ENCODE data around the gene SLC27A5. TPM values are rescaled to one million over a fixed set of nuclear protein-coding genes. Genes with fewer than 3 reads are reported as not detected.

SLC27A5 gene
- total RNA-seq, 4 donors from 2014 or later, result 2.6 to 7.4 (median 5.5) TPM

DNA sequence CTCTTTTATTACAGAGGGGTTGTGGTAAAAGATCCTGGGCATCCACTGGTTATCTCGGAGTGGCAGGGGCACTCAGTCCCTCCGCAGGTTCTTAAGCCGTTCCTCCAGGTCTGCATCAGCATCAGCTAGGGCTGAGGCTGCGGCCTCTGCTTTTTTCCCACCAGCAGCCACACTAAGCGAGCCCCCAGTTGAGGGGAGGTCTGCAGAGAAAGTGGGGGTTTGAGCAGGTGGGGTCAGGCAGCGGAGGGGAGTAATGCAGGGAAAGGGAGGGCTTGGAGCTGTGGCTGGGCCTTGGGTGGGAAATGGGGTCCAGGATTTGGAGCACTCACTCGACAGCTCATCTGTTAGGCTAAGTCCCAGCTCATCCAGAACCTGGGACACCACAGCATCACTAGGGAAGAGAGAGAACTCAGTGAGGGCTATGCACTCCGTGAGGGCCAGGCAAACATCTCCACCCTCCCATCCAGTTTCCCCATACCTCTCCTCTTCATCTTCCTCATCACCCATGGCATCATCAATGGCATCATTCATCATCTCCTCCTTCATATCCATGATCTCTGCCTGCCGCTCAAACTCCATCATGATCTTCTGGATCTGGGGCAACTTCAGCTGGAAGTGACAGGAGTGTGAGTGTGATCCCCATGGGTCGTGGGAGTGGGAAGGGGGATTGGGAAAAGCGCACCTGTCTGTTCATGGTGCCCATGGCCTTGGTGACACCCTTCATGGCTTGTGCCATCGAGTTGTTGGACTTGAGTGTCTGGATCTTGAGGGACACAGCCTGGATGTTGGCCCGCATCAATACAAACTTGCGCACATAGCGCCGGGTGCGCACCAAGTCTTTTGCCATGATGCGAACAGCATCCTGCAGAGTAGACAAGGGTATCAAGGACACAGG is 40.0 kb upstream of the SLC27A5 start:
- Histone ChIP-seq H3K27ac (no peak overlapping the region), H3K4me1 (peaks cover 7 to 66% (median 32%) of the 10 kb centered on the region in 3 donors), H3K36me3 (peaks cover 9 to 81% of the 10 kb centered on the region in 2 donors), H3K27me3 (no peaks in the 10 kb centered on the region), H3K9me3 (no peaks in the 10 kb centered on the region), H3K4me3 (no peak overlapping the region)
- TF ChIP-seq POLR2AphosphoS5 (IDR thresholded peaks at IDR 0.05) (no peak), POLR2A (IDR thresholded peaks at IDR 0.05) (no peak), EP300 (IDR thresholded peaks at IDR 0.05) (no peak)
- TF ChIP-seq, protein P1, sequence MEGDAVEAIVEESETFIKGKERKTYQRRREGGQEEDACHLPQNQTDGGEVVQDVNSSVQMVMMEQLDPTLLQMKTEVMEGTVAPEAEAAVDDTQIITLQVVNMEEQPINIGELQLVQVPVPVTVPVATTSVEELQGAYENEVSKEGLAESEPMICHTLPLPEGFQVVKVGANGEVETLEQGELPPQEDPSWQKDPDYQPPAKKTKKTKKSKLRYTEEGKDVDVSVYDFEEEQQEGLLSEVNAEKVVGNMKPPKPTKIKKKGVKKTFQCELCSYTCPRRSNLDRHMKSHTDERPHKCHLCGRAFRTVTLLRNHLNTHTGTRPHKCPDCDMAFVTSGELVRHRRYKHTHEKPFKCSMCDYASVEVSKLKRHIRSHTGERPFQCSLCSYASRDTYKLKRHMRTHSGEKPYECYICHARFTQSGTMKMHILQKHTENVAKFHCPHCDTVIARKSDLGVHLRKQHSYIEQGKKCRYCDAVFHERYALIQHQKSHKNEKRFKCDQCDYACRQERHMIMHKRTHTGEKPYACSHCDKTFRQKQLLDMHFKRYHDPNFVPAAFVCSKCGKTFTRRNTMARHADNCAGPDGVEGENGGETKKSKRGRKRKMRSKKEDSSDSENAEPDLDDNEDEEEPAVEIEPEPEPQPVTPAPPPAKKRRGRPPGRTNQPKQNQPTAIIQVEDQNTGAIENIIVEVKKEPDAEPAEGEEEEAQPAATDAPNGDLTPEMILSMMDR (IDR thresholded peaks at IDR 0.05), result no peak
- 80 to 93% methylated on average over 1 to 14 of the region's 18 CpGs for WGBS, 2 donors (ENCODE audit: low coverage in 1 of 2)
- ATAC-seq, result no peak

- ATAC-seq, result no peak
- WGBS, 2 donors (ENCODE audit: low coverage in 1 of 2), result 0% methylated on average over 1 of the region's 1 CpG; no CpG with 5 or more reads in 1 of the 2 donors
- H3K4me1 ChIP-seq, result peaks cover 8 to 66% (median 32%) of the 10 kb centered on the region in 3 donors
- H3K36me3 ChIP-seq, result peaks cover 9 to 81% of the 10 kb centered on the region in 2 donors
- H3K4me3 ChIP-seq, result no peak overlapping the region
- H3K27me3 ChIP-seq, result no peaks in the 10 kb centered on the region
- no peak overlapping the region for H3K27ac ChIP-seq
- TF ChIP-seq, protein P1 (IDR thresholded peaks at IDR 0.05), result no peak
- TF ChIP-seq POLR2A (IDR thresholded peaks at IDR 0.05) (no peak), POLR2AphosphoS5 (IDR thresholded peaks at IDR 0.05) (no peak), EP300 (IDR thresholded peaks at IDR 0.05) (no peak)
- no peaks in the 10 kb centered on the region for H3K9me3 ChIP-seq
Observed at GRCh38 chr19:58551123-58551497, 39.3 kb upstream of the SLC27A5 start.

GRCh38 chr19:58550362-58551122 is 38.8 kb upstream of the SLC27A5 start:
- Histone ChIP-seq H3K4me3 (no peak overlapping the region), H3K27me3 (no peaks in the 10 kb centered on the region), H3K36me3 (peaks cover 9 to 81% of the 10 kb centered on the region in 2 donors), H3K4me1 (peaks cover 11 to 66% (median 32%) of the 10 kb centered on the region in 3 donors), H3K9me3 (no peaks in the 10 kb centered on the region), H3K27ac (no peak overlapping the region)
- 50% methylated on average over 1 of the region's 13 CpGs; no CpG with 5 or more reads in 1 of the 2 donors for WGBS, 2 donors (ENCODE audit: low coverage in 1 of 2)
- no peak for ATAC-seq
- TF ChIP-seq EP300 (IDR thresholded peaks at IDR 0.05) (no peak), POLR2AphosphoS5 (IDR thresholded peaks at IDR 0.05) (no peak), POLR2A (IDR thresholded peaks at IDR 0.05) (no peak)
- TF ChIP-seq, protein P1 (IDR thresholded peaks at IDR 0.05), result no peak

GRCh38 chr19:58549664-58550361 is 38.0 kb upstream of the SLC27A5 start:
- Histone ChIP-seq H3K4me1 (peaks cover 11 to 69% (median 32%) of the 10 kb centered on the region in 3 donors), H3K9me3 (no peaks in the 10 kb centered on the region), H3K36me3 (peaks cover 9 to 81% of the 10 kb centered on the region in 2 donors), H3K27ac (no peak overlapping the region), H3K4me3 (no peak overlapping the region), H3K27me3 (no peaks in the 10 kb centered on the region)
- 87% methylated on average over 4 of the region's 11 CpGs; no CpG with 5 or more reads in 1 of the 2 donors for WGBS, 2 donors (ENCODE audit: low coverage in 1 of 2)
- no peak for ATAC-seq
- TF ChIP-seq, protein P1 (IDR thresholded peaks at IDR 0.05), result no peak
- TF ChIP-seq EP300 (IDR thresholded peaks at IDR 0.05), result no peak
- TF ChIP-seq POLR2AphosphoS5 (IDR thresholded peaks at IDR 0.05), result no peak
- no peak for TF ChIP-seq POLR2A (IDR thresholded peaks at IDR 0.05)
